Globus pallidus (tissue), 1 donor: Measurements from ENCODE around the gene CELA1.
"Not testable (repeated sequence)": the region's sequence is repeated elsewhere in the genome, so short reads cannot be mapped to it uniquely, and the experiment has no call there.

Source experiments
- DNase-seq: peaks from one replicate; pipeline ENCODE4 v3.0.0-alpha.2; 2015; ENCODE audit warnings: low spot score

The CELA1 gene

DNA sequence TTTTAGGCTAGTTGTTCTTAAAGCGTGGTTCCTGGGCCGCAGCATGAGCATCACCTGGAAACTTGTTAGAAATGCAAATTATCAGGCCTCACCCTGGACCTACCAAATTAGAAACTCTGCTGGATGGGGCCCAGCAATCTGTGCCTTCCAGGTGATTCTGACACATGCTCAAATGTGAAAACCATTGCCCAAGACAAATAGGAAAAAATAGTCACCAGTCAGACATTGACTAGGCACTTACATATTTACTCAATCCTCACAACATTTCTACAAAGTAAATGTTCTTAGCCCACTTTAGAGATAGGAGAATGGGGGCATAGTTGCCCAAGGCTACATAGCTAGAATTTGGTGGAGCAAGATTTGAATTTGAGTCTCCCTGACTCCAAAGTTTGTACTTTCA, 3.3 kb downstream of the CELA1 start:
- DNase-seq, result no peak

DNA sequence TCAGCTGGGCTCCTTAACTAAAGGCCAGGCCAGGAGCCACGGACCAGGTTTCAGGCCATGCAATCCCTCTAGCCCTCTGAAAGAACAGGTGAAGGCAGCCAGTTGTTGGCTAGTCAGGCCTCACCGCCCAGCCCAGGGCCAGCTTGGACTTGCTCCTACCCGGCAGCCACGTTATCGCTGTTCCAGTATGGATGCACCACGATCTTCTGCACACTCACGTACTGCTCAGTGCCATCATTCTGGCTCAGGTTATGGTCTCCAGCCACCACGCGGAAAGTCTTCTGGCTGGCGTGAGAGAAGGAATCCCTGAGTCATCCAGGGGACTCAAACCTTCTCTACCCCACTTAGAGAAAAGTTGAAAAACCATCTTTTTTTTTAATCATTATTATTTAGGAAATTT, 4.1 kb downstream of the CELA1 start:
- no peak for DNase-seq

DNA sequence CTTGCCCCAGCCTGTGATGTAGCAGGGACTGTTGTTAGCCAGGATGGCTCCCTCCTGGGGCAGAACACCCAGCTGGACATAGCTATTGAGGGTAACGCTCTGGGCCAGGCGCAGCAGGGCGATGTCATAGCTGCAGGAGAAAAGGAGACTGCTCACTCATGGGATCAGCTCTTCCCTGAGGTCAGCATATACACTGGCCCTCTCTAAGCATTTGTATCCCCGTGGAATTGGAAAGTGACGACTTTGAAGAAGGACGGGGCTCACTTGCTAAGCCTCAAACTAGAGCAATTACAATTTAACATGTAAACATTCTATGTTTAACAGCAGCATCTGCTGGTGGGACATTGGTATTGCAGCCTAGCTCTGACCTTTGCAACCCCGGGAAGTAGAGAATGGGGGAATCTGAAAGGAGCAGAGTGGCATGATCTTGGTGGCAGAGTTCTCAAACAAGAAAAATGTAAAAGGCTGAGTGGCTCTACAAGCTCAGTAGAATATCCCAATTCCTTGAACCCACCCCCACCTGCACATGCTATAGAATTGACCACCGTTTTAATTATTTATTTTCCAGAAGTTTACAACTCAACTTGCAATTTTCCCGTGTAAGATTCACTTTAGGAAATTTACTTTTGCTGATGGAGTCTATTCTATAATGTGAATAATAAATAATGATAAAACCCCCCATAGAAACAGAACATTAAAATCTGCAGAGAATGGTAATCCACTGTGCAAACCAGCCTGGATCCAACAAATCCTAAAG, 5.0 kb downstream of the CELA1 start:
- DNase-seq, result peak; percentile 80

DNA sequence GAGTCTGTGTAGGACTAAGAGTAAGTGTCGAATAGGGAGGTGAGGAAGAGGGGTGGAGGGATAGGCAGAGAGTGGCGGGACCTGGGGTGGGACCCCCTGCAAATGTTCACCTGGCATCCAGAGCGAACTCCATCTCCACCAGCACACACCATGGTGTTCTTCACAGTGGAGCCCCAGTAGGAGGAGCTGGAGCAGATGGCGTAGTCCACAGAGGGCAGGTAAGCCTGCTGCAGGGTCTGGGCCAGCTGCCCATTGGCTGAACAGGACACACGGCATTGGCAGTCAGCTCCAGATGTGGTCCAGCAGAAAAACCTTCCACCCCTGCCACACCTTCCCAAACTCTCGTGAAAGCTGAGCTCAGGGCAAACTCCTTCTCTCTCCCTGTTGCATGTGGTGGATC, 6.7 kb downstream of the CELA1 start:
- DNase-seq, result no peak

DNA sequence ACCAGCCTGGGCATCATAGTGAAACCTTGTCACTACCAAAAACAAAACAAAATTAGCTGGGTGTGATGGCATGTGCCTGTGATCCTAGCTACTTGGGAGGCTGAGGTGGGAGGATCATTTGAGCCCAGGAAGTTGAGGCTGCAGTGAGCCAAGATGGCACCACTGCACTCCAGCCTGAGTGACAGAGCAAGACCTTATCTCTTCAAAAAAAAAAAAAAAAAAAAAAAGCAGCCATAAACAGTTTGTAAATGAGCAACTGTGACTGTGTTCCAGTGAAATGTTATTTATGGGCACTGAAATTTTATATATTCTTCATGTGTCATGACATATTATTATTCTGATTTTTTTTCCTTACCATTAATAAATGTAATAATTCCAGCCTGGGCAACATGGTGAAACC, 9.1 kb downstream of the CELA1 start:
- DNase-seq, result not testable (repeated sequence)

DNA sequence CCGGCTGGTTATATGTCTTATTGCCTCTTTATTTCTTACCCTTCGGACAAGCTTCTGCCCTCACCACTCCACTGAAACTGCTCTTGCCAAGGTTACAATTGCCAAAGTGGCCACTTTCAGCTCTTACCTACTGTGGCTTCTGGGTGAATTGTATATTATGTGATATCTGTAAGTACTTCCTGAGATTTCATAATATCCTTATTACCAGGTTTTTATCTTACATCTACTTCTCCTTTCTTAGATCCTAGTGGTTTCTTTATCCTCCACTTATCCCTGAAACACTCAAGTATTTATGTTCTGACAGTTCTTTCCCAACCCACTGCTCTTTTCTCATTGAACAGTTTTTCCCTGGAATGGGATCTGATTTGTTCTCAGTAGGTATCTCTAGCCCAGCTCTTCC, 10.5 kb downstream of the CELA1 start:
- DNase-seq, result no peak

DNA sequence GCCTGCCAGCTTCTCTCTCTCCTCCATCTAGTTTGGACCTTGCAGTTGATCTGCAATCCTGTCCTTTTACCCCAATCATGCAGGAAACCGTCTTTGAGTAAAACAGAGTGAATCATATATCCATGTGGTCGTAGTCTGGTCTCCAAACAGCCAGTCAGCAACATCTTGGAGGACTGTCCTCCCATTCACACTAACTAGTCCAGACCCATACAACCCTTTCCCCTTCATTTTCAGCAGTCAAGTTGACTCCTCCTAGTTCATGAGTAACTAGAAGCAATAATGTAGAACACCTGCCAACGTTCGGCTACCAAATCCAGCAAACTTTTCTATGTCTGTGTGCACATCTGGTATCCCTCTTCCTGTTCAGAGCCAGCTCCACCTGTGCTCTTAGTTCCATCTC, 11.7 kb downstream of the CELA1 start:
- no peak for DNase-seq

DNA sequence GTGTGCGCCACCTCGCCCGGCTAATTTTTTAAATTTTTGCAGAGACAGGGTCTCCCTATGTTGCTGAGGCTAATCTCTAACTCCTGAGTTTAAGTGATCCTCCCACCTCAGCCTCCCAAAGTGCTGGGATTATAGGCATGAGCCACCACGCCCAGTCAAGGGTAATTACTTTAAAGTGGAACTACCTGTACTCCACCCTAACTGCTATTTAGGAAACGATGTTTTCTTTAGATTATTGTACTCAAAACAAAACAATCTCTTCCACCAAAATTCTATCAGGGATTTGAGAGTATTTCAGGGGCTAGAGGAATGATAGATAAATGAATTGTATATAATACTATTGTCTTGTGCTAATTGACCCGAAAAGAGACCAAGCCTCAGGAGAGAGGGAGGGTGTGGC, 12.9 kb downstream of the CELA1 start:
- no peak for DNase-seq

DNA sequence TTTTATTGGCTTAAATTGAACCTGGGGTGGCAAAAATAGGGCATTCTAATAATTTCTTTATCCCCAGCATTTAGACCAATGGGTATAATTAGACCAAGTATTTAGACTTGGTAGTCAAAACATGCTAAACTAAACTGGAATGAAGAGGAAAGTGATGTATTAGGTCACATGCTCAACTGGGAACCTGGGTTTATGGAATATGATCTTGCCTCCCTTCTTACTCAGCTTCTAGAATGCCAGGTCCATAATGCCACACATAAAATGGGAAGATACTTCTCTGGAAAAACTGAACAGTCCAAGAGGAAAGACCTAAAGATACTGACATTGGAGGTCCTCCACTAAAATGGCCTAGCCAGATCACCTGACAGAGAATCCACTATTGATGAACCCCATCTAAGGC, 16.3 kb downstream of the CELA1 start:
- no peak for DNase-seq

DNA sequence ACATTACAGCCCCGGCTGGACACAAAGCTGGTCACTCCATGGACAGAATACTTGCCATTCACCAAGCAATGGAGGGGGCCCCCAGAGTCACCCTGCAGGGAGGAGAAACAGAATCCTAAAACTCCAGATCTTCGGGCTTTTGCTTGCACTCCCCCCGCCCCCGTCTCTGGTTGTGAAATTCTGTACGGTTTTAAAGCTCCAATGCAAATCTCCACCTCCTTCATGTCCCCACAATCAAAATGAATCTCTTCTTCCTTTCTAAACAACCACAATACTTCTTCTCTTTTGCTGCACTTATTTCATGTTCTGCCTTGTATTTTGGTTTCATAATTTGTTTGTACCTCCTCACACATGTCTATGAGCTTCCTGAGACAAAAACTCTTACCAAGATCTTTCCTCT, 16.7 kb downstream of the CELA1 start:
- DNase-seq, result no peak

DNA sequence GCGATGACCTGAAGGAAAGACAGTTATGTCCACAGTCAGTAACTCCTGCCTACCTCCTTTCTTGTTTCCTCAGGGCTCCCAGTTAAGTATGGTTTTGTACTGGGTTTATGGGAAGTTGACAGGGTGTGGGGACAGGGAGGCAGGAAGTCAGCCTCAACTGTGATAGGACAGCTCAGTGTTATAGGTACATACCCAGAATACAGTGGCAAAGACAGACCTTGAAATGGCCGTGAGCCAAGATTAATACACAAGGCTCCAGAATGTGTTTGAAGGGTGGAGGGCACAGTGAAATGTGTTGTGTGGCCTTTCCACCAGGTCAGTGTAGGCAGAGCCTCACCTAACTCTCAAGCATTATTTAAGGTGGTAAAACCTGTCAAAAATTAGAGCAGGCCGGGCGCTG, 17.9 kb downstream of the CELA1 start:
- no peak for DNase-seq

DNA sequence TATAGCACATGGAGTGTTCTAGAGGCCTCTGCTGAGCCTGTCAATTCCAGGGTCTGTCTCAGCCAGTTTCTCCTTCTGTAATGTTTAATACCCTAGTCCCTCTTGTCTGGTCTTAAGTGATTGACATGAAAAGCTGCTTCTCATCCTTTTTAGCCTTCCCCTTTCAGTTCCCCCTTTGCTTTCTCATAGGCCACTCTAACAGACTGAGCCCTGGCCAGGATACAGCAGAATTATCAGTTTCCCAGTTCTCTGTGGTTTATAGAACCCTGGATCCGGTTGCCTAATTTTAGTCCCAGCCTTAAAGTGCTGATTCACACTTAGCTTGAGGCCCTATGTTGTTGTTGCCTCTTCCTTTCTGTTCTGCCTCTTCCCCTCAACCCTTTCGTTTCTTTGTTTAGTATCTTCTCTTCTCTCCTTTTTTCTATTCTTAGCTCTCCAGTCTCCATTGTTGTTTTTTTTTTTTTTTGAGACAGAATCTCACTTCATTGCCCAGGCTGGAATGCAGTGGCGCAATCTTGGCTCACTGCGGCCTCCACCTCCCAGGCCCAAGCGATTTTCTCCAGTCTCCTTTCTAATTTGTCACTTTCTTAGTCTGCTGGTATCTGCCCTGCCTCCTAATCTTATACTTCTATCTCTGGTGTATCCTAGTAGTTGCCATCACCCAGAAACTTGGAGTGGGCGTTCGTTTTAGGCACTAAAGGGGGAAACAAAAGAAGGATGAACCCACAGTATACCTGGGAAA, 19.6 kb downstream of the CELA1 start:
- peak; percentile 74 for DNase-seq

DNA sequence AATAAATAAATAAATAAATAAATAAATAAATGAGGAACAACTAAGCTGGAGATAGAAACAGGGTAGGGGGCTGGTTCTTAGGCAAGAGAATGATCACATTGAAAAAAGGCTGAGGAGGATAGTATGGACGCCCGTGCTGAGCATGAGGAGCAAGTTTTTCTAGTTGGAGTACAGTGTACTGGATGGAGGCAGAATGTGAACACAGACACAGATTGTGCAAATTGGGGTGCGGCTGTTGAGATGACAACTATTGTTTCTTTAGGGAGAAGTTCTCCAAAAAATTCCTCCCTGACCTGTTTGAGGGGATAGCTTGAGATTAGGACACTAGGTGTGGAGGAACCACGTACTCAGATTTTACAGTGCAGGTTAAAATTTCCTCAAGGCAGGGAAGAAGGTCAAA, 21.5 kb downstream of the CELA1 start:
- no peak for DNase-seq

DNA sequence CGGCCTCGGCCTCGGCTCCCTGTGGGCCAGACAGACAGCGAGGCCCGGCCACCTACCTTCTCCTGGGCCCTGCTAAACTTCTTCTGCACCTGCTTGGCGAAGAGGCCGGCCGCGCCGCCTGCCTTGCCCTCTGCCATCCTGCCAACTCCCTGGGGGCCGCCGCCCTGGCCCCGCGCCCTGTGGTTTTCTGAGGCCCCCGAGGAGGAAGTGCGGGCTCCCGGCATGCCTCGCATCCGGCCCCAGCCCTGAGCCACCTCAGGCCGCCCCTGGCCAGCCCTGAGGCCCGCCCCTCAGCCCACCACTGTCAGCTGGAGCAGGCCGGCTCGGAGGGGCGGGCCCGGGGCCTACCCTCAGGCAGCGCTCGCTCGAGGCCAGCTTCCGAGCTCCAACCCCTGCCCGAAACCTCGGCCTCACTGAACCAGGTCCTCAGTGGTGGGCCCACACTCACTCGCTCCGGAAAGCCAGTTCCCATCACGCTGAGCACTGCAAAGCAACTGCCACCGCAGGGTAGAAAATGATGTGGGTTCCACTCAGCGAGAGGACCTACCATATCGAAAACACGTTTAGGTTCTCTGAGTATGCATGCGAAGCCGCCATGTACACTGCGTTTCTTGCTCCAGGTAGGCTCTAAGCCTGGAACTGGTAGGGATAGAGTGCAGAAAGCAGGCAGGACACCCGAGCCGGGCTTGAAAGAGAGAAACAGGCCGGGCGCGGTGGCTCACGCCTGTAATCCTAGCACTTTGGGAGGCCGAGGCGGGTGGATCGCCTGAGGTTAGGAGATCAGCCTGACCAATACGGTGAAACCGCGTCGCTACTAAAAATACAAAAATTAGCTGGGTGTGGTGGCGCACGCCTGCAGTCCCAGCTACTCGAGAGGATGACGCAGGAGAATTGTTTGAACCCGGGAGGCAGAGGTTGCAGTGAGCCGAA, 22.2 kb downstream of the CELA1 start, which contains the start of gene BIN2:
Gene BIN2, minus strand, starts transcription at position 209 of the 930 bp plus-strand sequence. Its CDS starts 72 bp downstream, at position 137.
- no peak for DNase-seq

DNA sequence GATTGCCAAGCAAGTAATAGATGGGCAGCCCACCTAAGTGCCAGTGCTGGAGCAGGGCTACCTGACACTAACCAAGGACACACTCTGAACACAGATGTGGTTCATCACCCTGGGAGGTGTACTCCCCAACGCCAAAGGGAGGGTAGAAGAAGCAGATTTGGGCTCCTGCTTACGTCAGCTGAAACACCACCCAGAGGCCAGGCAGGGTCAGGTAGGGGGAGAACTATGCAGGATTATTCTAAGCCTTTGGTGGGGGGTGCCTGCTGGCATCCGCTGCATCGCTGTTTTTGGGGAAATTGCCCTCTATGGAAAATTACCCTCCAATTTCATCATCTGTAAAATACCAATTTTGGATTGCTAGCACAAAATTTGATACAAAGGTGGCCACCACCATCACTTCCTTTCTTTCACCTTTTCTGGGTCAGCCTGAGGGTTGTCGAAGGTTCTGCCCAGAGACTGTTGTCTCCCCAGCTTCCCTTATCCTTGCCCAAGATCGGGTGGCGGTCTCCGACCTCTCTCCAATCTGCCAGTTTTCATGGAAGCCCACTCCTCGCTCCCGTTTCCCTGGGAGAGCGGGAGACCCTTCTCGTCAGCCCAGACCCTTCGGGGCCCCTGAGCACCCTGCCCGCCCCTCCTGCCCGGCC, 23.0 kb downstream of the CELA1 start:
- no peak for DNase-seq

DNA sequence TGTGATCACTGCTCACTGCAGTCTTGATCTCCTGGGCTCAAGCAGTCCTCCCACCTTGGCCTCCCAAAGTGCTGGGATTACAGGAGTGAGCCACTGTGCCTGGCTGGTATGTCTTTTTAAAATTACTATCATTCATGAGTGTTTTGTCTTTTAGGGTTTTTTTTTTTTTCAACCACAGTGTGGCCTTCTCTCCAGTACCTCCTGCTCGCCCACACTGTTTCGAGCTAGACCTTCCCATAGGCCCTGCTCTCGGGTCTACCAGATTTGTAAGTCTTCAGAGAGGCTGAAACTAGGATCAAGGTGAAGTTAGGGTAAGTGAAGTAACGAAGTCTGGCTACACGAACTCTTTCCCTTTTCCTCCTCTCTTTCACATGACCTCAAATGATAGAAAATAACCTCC, 24.0 kb downstream of the CELA1 start:
- DNase-seq, result no peak

DNA sequence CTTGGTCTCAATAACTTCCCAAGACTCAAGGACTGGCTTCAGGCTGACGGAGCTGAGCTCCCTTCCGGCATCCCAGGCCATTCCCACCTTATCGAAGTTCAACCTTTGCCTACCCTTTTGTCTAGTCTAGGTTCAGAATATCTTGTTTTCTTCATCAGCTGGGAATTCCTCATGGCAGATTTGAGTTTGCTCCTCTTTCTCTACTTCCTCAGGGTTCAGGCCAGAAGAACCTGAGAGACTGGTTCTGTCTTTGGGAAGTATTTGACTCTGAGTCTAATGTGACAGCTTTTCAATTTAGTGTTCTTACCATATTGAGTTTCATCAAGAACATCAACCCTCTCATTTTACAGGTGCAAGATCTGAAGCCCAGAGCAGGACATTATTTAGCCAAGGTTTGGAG, 24.6 kb downstream of the CELA1 start:
- no peak for DNase-seq

DNA sequence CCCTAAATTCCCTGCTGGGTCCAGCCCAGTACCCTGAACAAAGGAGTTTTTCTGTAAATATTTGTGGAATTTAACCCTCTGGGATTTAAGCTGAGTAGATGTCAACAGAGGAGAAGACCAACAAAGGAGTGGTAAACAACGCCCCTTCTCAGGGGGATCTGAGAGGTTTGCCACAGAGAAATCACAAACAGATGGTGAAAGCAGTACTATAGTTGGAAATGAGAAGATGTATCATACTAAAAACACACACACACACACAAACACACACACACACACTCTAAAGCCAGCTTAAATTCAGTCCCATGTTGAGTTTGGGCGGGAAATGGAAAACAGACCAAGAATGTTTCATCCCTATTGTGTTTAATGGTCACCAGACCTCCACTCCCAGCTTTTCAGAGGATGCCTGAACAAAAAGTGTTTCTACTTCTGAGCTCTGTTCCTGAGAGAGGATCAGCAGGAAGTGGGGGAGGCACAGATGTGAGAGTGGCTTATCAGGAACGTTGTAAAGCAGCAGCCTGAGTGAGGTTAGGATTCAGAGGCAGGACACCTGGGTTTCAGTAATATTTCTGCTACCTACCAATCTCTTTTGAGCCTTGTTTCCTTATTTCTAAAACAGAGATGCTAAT, 25.7 kb downstream of the CELA1 start:
- DNase-seq, result no peak

DNA sequence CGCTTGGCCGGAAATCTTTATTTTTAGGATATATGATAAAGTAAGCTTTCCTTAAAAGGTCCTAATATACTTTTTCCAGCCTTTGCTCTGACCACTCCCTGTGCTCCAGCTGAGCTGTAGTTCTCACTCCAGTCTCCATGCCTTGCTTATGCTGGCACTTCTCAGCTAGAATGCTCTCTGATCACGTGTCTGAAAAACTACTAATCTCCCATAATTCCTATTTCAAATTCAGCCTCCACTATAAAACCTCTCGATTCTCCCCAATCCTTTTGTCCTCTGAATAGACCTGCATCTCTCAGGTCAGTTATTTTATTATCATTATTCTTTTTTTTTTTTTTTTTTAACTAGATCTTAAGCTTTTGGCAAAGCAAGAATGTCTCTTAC, 26.2 kb downstream of the CELA1 start:
- no peak for DNase-seq

DNA sequence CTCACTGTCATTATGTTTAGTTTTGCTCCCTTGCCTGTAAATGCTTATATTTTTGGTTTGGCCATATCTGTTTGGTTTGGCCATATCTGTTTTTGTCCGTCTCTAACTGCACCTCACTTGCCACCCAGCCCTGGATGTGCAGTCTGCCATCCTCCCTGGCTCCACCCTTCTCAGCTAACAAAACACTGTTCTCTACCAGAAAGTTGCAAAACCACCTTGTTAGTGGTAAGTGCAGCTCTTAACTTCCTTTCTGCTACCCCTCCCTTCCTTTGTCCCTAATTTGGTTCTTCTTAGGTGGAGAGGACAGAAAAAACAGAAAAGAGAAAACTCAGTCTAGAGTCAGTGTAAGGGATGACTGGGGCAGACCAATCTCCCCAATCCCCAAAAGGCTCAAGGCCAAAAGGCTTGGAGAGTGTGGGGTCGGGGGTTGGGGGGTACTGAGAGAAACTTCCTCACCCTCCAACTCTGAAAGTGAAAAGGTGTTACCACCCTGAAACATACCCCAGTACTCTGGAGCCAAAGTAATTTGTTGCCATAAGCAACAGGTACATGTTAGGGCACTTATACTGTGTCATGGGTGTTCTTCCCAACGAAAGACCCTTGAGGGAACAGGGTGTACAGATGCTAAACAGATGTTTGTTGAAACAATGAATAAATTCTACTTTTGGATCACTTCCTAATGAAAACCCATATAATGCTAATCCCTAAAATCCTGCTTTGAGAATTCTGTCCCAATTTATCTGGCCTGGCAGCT, 27.5 kb downstream of the CELA1 start:
- DNase-seq, result no peak
